ENCODE measurements around the gene CERS6.

DNA sequence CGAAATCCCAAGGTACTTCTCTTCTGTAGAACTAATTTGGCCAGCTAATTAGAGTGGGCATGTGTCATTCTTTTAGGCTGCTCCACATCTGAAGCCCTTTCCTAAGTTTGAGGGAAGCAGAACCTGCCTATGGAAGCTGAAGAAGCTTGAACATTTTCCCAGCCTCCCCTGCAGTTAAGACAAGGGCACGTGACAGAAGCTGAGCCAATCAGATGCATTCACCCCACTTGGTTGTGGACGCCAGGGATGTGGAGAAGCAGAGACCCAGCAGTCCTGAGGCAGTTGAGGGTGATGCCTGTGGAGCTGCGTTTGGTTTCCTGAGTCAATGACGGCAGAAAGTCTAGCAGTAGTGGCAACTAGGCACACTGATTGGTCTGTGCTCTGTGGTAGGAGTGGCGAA lies 26.1 kb upstream of the CERS6 start:
- TF ChIP-seq, protein P1, sequence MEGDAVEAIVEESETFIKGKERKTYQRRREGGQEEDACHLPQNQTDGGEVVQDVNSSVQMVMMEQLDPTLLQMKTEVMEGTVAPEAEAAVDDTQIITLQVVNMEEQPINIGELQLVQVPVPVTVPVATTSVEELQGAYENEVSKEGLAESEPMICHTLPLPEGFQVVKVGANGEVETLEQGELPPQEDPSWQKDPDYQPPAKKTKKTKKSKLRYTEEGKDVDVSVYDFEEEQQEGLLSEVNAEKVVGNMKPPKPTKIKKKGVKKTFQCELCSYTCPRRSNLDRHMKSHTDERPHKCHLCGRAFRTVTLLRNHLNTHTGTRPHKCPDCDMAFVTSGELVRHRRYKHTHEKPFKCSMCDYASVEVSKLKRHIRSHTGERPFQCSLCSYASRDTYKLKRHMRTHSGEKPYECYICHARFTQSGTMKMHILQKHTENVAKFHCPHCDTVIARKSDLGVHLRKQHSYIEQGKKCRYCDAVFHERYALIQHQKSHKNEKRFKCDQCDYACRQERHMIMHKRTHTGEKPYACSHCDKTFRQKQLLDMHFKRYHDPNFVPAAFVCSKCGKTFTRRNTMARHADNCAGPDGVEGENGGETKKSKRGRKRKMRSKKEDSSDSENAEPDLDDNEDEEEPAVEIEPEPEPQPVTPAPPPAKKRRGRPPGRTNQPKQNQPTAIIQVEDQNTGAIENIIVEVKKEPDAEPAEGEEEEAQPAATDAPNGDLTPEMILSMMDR (optimal IDR thresholded peaks at IDR 0.05 in 1 of 3, IDR thresholded peaks at IDR 0.05 in 1 of 3, conservative IDR thresholded peaks at IDR 0.05 in 1 of 3; ENCODE audit: extremely low read depth in 1 of 3, insufficient read depth in 2 of 3, low read length in 3 of 3), result no peak
- TF ChIP-seq EZH2 (IDR thresholded peaks at IDR 0.05; ENCODE audit: low read length), result no peak
